DOHH2 (cell line): ENCODE measurements around the gene CGNL1.

ENCODE experiments used
- H3F3A ChIP-seq: fragments of 200-600 bp; sonication (generic), shearing (Covaris generic); 2 replicates; pipeline ENCODE4 v1.6.0; 2016; ENCODE audit warnings: antibody characterized with exemption, mild to moderate bottlenecking; ENCODE audit not compliant: control insufficient read depth, insufficient read depth
- H3K27ac ChIP-seq: fragments of 200-600 bp; sonication (generic); 2 replicates; pipeline ENCODE4 v1.5.1; 2014; ENCODE audit warnings: low read depth, mild to moderate bottlenecking, low read length, moderate library complexity
- H3K27me3 ChIP-seq: fragments of 200-600 bp; sonication (generic); 2 replicates; pipeline ENCODE4 v1.6.1; 2014; ENCODE audit warnings: mild to moderate bottlenecking, low read length, mixed read lengths; ENCODE audit not compliant: control insufficient read depth
- H3K36me3 ChIP-seq: fragments of 200-600 bp; sonication (generic); 2 replicates; pipeline ENCODE4 v1.6.1; 2014; ENCODE audit warnings: mild to moderate bottlenecking, low read length, moderate library complexity, mixed read lengths; ENCODE audit not compliant: control insufficient read depth
- H3K4me1 ChIP-seq: fragments of 200-600 bp; sonication (generic); 2 replicates; pipeline ENCODE4 v1.6.1; 2014; ENCODE audit warnings: mild to moderate bottlenecking, low read length, mixed read lengths; ENCODE audit not compliant: control insufficient read depth
- H3K4me2 ChIP-seq: fragments of 200-600 bp; sonication (generic); 2 replicates; pipeline ENCODE4 v1.6.0; 2014; ENCODE audit warnings: mild to moderate bottlenecking, low read length, moderate library complexity
- H3K4me3 ChIP-seq: fragments of 200-600 bp; sonication (generic); 2 replicates; pipeline ENCODE4 v1.5.1; 2014; ENCODE audit warnings: mild to moderate bottlenecking, low read length, mixed read lengths
- H3K79me2 ChIP-seq: fragments of 200-600 bp; sonication (generic); 2 replicates; pipeline ENCODE4 v1.6.1; 2014; ENCODE audit warnings: mild to moderate bottlenecking, low read length, mixed read lengths; ENCODE audit not compliant: control insufficient read depth
- H3K9me2 ChIP-seq: fragments of 200-600 bp; sonication (generic); replicated peaks from 2 replicates; pipeline ENCODE4 v1.6.1; 2014; ENCODE audit warnings: mild to moderate bottlenecking, low read length, mixed read lengths; ENCODE audit not compliant: control insufficient read depth
- H3K9me3 ChIP-seq: fragments of 200-600 bp; sonication (generic); 2 replicates; pipeline ENCODE4 v1.6.1; 2014; ENCODE audit warnings: antibody characterized with exemption, low read length, mixed read lengths; ENCODE audit not compliant: control insufficient read depth, insufficient read depth
- H4K20me1 ChIP-seq: fragments of 200-600 bp; sonication (generic); 2 replicates; pipeline ENCODE4 v1.6.0; 2014; ENCODE audit warnings: low read depth, mild to moderate bottlenecking, antibody characterized with exemption, low read length, moderate library complexity; ENCODE audit not compliant: control insufficient read depth, insufficient read depth
- EZH2phosphoT487 ChIP-seq: fragments of 200-600 bp; sonication (generic); IDR thresholded peaks from 2 replicates; pipeline ENCODE4 v1.6.1; 2017; ENCODE audit warnings: borderline replicate concordance, mild to moderate bottlenecking, antibody characterized with exemption, low read length, moderate library complexity, mixed read lengths
- TF ChIP-seq, protein P1 (sequence below): fragments of 200-600 bp; sonication (generic); IDR thresholded peaks from one replicate; pipeline ENCODE4 v1.5.1; 2014; ENCODE audit warnings: antibody characterized with exemption, mild to moderate bottlenecking, low read depth, low read length; ENCODE audit not compliant: poor library complexity, severe bottlenecking

CGNL1 gene

GRCh38 chr15:57328897-57329296, 47.4 kb upstream of the CGNL1 start:
- no peak overlapping the region for H3K4me2 ChIP-seq
- H3K4me1 ChIP-seq, result peaks cover 8% of the 10 kb centered on the region
- peaks cover 3% of the 10 kb centered on the region; the same call in 1 of the 2 replicates for H3F3A ChIP-seq
- no peak overlapping the region for H3K4me3 ChIP-seq
- no peak overlapping the region for H3K27ac ChIP-seq
- H3K9me2 ChIP-seq, result no peaks in the 10 kb centered on the region
- H3K79me2 ChIP-seq, result no peaks in the 10 kb centered on the region
- no peaks in the 10 kb centered on the region for H3K9me3 ChIP-seq
- TF ChIP-seq EZH2phosphoT487, result no peak
- TF ChIP-seq, protein P1, sequence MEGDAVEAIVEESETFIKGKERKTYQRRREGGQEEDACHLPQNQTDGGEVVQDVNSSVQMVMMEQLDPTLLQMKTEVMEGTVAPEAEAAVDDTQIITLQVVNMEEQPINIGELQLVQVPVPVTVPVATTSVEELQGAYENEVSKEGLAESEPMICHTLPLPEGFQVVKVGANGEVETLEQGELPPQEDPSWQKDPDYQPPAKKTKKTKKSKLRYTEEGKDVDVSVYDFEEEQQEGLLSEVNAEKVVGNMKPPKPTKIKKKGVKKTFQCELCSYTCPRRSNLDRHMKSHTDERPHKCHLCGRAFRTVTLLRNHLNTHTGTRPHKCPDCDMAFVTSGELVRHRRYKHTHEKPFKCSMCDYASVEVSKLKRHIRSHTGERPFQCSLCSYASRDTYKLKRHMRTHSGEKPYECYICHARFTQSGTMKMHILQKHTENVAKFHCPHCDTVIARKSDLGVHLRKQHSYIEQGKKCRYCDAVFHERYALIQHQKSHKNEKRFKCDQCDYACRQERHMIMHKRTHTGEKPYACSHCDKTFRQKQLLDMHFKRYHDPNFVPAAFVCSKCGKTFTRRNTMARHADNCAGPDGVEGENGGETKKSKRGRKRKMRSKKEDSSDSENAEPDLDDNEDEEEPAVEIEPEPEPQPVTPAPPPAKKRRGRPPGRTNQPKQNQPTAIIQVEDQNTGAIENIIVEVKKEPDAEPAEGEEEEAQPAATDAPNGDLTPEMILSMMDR, result no peak
- no peaks in the 10 kb centered on the region for H3K36me3 ChIP-seq
- H4K20me1 ChIP-seq, result no peaks in the 10 kb centered on the region
- H3K27me3 ChIP-seq, result peaks cover 12% of the 10 kb centered on the region

DNA sequence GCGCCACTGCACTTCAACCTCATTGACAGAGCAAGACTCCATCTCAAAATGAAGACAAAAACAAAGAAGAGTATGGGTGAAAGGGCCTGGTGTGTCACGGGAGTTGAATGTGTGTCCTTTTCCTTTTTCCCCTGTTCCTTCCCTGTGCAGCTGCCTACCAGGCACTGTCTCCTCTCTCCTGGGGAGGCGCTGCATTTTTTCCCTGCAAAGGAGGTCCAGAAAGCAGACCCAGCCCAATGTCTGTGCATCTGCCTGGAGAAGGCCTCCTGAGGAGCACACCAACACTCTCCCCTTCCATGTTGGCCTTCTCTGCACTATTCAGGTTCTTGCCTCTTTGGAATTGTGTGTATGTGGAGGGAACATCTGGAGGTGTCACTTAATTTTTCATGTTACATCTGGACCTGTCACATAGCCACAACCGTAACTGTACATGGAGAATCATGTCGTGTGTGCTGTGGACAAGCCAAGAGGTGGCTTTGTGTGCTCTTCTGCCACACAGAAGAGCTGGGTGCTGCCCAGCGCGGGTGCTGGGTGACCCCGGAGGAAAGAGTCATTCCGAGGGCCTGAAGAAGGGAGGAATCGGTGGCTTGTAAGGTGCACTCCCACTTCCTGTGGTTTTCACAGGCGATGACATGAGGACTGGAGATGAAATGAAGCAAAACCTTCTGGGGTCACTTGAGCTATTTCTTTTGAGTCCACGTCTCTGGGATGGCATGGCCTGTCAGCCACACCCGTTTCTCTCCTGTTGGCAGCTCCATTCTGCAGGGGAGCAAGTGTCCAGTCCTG, 46.5 kb upstream of the CGNL1 start:
- Histone ChIP-seq H3K4me1 (peaks cover 4% of the 10 kb centered on the region; the same call in 1 of the 2 replicates), H3K36me3 (no peaks in the 10 kb centered on the region), H3K9me2 (no peaks in the 10 kb centered on the region), H3K9me3 (no peaks in the 10 kb centered on the region), H3K4me2 (no peak overlapping the region), H3F3A (no peaks in the 10 kb centered on the region), H3K4me3 (no peak overlapping the region), H3K27ac (no peak overlapping the region), H4K20me1 (no peaks in the 10 kb centered on the region), H3K27me3 (peaks cover 12% of the 10 kb centered on the region), H3K79me2 (no peaks in the 10 kb centered on the region)
- TF ChIP-seq, protein P1, result no peak
- no peak for TF ChIP-seq EZH2phosphoT487

GRCh38 chr15:57330619-57331340, 45.5 kb upstream of the CGNL1 start:
- H3K9me3 ChIP-seq, result no peaks in the 10 kb centered on the region
- H3K4me2 ChIP-seq, result no peak overlapping the region
- H3K36me3 ChIP-seq, result no peaks in the 10 kb centered on the region
- H3K27me3 ChIP-seq, result peaks cover 12% of the 10 kb centered on the region
- TF ChIP-seq, protein P1, result no peak
- no peak for TF ChIP-seq EZH2phosphoT487
- H3K4me3 ChIP-seq, result no peak overlapping the region
- peaks cover 4% of the 10 kb centered on the region; the same call in 1 of the 2 replicates for H3K4me1 ChIP-seq
- H3F3A ChIP-seq, result no peaks in the 10 kb centered on the region
- no peak overlapping the region for H3K27ac ChIP-seq
- no peaks in the 10 kb centered on the region for H3K79me2 ChIP-seq
- H3K9me2 ChIP-seq, result no peaks in the 10 kb centered on the region
- no peaks in the 10 kb centered on the region for H4K20me1 ChIP-seq
